A549 (cell line): Measurements from ENCODE around the gene TECPR2. TPM values are rescaled to one million over a fixed set of nuclear protein-coding genes. Genes with fewer than 3 reads are reported as not detected.

Experiments used
- ATAC-seq, 2 experiments: fragments of 200-7000 bp in 1 of 2; fragments of >200 bp in 1 of 2; cut with Nextera tagmentation in 1 of 2; cut with Tn5 transposase in 1 of 2; 3 replicates each; pipeline versions ENCODE4 v1.8.0 to v1.9.1; 2018 to 2020; ENCODE audit warnings: mild to moderate bottlenecking in 1 of 2, moderate library complexity in 1 of 2
- CTCF ChIA-PET: fragments of 300-600 bp; sonication (Branson Sonifier 250); formaldehyde crosslinking; extraction: SDS; loops from one replicate; lab custom pipeline; 2021; ENCODE audit warnings: antibody characterized with exemption, inconsistent platforms; lab: Yijun Ruan, JAX
- POLR2A ChIA-PET: fragments of 350-600 bp; formaldehyde crosslinking; extraction: SDS; loops from one replicate; lab custom pipeline; 2021; ENCODE audit warnings: antibody characterized with exemption, inconsistent platforms; lab: Yijun Ruan, JAX
- DNase-seq, 2 experiments: peaks; one replicate each; pipeline versions ENCODE4 v3.0.0 to v3.0.0-alpha.2; 2011 to 2016; ENCODE audit warnings: low read depth in 1 of 2, low spot score in 1 of 2
- FAIRE-seq: peaks from 2 replicates; lab custom pipeline; 2011; peaks lifted over from hg19 to GRCh38; lab: Jason Lieb, UNC
- H3K27ac ChIP-seq, 2 experiments: fragments of >200 bp; sonication (Bioruptor Twin); formaldehyde crosslinking; 3 replicates each; pipeline ENCODE4 v1.5.1; 2016 to 2017
- H3K4me1 ChIP-seq: fragments of >200 bp; sonication (Bioruptor Twin); formaldehyde crosslinking; 3 replicates; pipeline ENCODE4 v1.6.1; 2016
- H3K4me2 ChIP-seq: fragments of >200 bp; sonication (Bioruptor Twin); formaldehyde crosslinking; 3 replicates; pipeline ENCODE4 v1.6.1; 2016
- H3K4me3 ChIP-seq: fragments of >200 bp; sonication (Bioruptor Twin); formaldehyde crosslinking; 3 replicates; pipeline ENCODE4 v1.5.1; 2016
- H3K9me3 ChIP-seq: fragments of >200 bp; sonication (Bioruptor Twin); formaldehyde crosslinking; 3 replicates; pipeline ENCODE4 v1.6.1; 2016
- ATOH8 ChIP-seq: fragments of 250-450 bp; sonication (Bioruptor Pico); IDR thresholded peaks from 2 replicates; pipeline ENCODE4 v1.5.0; 2020; ENCODE audit warnings: low read depth, mild to moderate bottlenecking, moderate library complexity
- BCL3 ChIP-seq: fragments of >200 bp; sonication (Bioruptor Twin); formaldehyde crosslinking; IDR thresholded peaks from 3 replicates; pipeline ENCODE4 v1.6.1; 2016
- CBX2 ChIP-seq: fragments of 200-600 bp; sonication (generic); IDR thresholded peaks from 2 replicates; pipeline ENCODE4 v1.6.1; 2016; ENCODE audit warnings: low read depth, mild to moderate bottlenecking, borderline replicate concordance
- CBX8 ChIP-seq: fragments of 200-600 bp; sonication (generic); IDR thresholded peaks from 2 replicates; pipeline ENCODE4 v1.6.1; 2016
- CEBPB ChIP-seq, 2 experiments: fragments of >200 bp in 1 of 2; sonication (Bioruptor Twin) in 1 of 2; formaldehyde crosslinking in 1 of 2; IDR thresholded peaks; 2 replicates each; pipeline ENCODE4 v1.6.1; 2012 to 2016
- GATA3 ChIP-seq: IDR thresholded peaks from 2 replicates; pipeline ENCODE4 v1.6.1; 2012; ENCODE audit warnings: borderline replicate concordance
- HDAC2 ChIP-seq: fragments of 200-600 bp; sonication (generic); IDR thresholded peaks from 2 replicates; pipeline ENCODE4 v1.6.1; 2016
- HEYL ChIP-seq: fragments of 250-450 bp; sonication (Bioruptor Pico); IDR thresholded peaks from 2 replicates; pipeline ENCODE4 v1.8.0; 2021; ENCODE audit warnings: mild to moderate bottlenecking, moderate library complexity
- HOXA7 ChIP-seq: fragments of 250-450 bp; sonication (Bioruptor Pico); IDR thresholded peaks from 2 replicates; pipeline ENCODE4 v1.5.0; 2020; ENCODE audit warnings: mild to moderate bottlenecking, moderate library complexity
- HOXB13 ChIP-seq: fragments of 250-450 bp; sonication (Bioruptor Pico); IDR thresholded peaks from 2 replicates; pipeline ENCODE4 v1.5.0; 2020; ENCODE audit warnings: low read depth, mild to moderate bottlenecking, moderate library complexity
- HOXB5 ChIP-seq: fragments of 250-450 bp; sonication (Bioruptor Pico); IDR thresholded peaks from 2 replicates; pipeline ENCODE4 v1.5.0; 2020; ENCODE audit warnings: mild to moderate bottlenecking, moderate library complexity
- JUN ChIP-seq, 2 experiments: fragments of >200 bp; sonication (Bioruptor Twin); formaldehyde crosslinking; IDR thresholded peaks; 2 replicates in 1 of 2; 3 replicates in 1 of 2; pipeline ENCODE4 v1.6.1; 2016 to 2017
- JUNB ChIP-seq: fragments of >200 bp; sonication (Bioruptor Twin); formaldehyde crosslinking; IDR thresholded peaks from 2 replicates; pipeline ENCODE4 v1.6.1; 2016
- MAZ ChIP-seq: fragments of 150-350 bp; IDR thresholded peaks from 2 replicates; pipeline ENCODE4 v1.6.1; 2014; ENCODE audit warnings: antibody characterized with exemption, low read depth, low read length, borderline replicate concordance
- NFE2L2 ChIP-seq: fragments of 150-350 bp; conservative IDR thresholded peaks from 2 replicates; pipeline ENCODE4 v1.6.1; 2014; ENCODE audit warnings: low read length
- NPAS2 ChIP-seq: fragments of 250-450 bp; sonication (Bioruptor Pico); IDR thresholded peaks from 2 replicates; pipeline ENCODE4 v1.8.0; 2022; ENCODE audit warnings: mild to moderate bottlenecking, moderate library complexity, borderline replicate concordance
- NR3C1 ChIP-seq: fragments of >200 bp; sonication (Bioruptor Twin); formaldehyde crosslinking; IDR thresholded peaks from 3 replicates; pipeline ENCODE4 v1.6.1; 2017
- RAD21 ChIP-seq, 2 experiments: fragments of >200 bp in 1 of 2; sonication (Bioruptor Twin) in 1 of 2; formaldehyde crosslinking in 1 of 2; IDR thresholded peaks in 1 of 2; conservative IDR thresholded peaks in 1 of 2; 2 replicates in 1 of 2; 3 replicates in 1 of 2; pipeline ENCODE4 v1.6.1; 2012 to 2018; ENCODE audit warnings: inconsistent platforms in 1 of 2
- RCOR1 ChIP-seq: fragments of 150-350 bp; IDR thresholded peaks from 2 replicates; pipeline ENCODE4 v1.6.1; 2014; ENCODE audit warnings: antibody characterized with exemption, low read length, low read depth
- SREBF2 ChIP-seq: fragments of 450-650 bp; IDR thresholded peaks from 2 replicates; pipeline ENCODE4 v1.6.1; 2014; ENCODE audit warnings: mild to moderate bottlenecking, moderate library complexity
- TFCP2L1 ChIP-seq: fragments of 250-450 bp; sonication (Bioruptor Pico); IDR thresholded peaks from 2 replicates; pipeline ENCODE4 v1.5.0; 2021; ENCODE audit warnings: mild to moderate bottlenecking
- TP53 ChIP-seq: fragments of 250-450 bp; sonication (Bioruptor Pico); IDR thresholded peaks from 2 replicates; pipeline ENCODE4 v1.5.0; 2021; ENCODE audit warnings: mild to moderate bottlenecking, moderate library complexity
- ZC3H11A ChIP-seq: fragments of 450-650 bp; IDR thresholded peaks from 2 replicates; pipeline ENCODE4 v1.6.1; 2014; ENCODE audit warnings: antibody characterized with exemption, mild to moderate bottlenecking
- ZFP36 ChIP-seq: fragments of 450-650 bp; IDR thresholded peaks from 2 replicates; pipeline ENCODE4 v1.6.1; 2014; ENCODE audit warnings: borderline replicate concordance; ENCODE audit not compliant: partially characterized antibody
- ZNF302 ChIP-seq: fragments of 250-450 bp; sonication (Bioruptor Pico); IDR thresholded peaks from 2 replicates; pipeline ENCODE4 v1.9.0; 2021; ENCODE audit warnings: inconsistent platforms, mild to moderate bottlenecking, moderate library complexity
- WGBS: methylation state at CpG from one replicate; pipeline ENCODE4 v1.1.6; 2017; ENCODE audit errors: missing lambda C conversion rate; 5-methylcytosine and 5-hydroxymethylcytosine counted together
- polyA plus RNA-seq, 4 experiments: library from polyadenylated mRNA; depleted of rRNA in 3 of 4; stranded (reverse); fragments of >200 nt; fragmentation: RNase III in 1 of 4; extraction: RNeasy Plus Mini Kit Qiagen cat#74134 plus additional on column Dnase treatment in 1 of 4; gene quantifications; 2 replicates in 3 of 4; 3 replicates in 1 of 4; pipeline ENCODE4 v1.2.3, GENCODE V29; 2011 to 2017
- TF ChIP-seq, protein P1 (sequence below): fragments of >200 bp; sonication (Bioruptor Twin); formaldehyde crosslinking; IDR thresholded peaks from 2 replicates; pipeline ENCODE4 v1.6.1; 2016
- TF ChIP-seq, protein P2 (sequence below): fragments of >200 bp; sonication (Bioruptor Twin); formaldehyde crosslinking; IDR thresholded peaks from 3 replicates; pipeline ENCODE4 v1.5.1; 2016
- TF ChIP-seq, protein P3 (sequence below): fragments of 450-650 bp; IDR thresholded peaks from 2 replicates; pipeline ENCODE4 v1.6.1; 2014; ENCODE audit warnings: antibody characterized with exemption
- TF ChIP-seq, protein P4 (sequence below): IDR thresholded peaks from 2 replicates; pipeline ENCODE4 v1.6.1; 2012; ENCODE audit warnings: low read depth, borderline replicate concordance

The TECPR2 gene
- polyA plus RNA-seq, 2 of the 4 experiments (the other 2 are of a cell fraction) = 5.9 to 7.6 TPM

- DNase-seq (no peak), FAIRE-seq (no peak), ATAC-seq (no peak)
- H3K9me3 ChIP-seq = peaks cover 26% of the 10 kb centered on the region
- H3K4me1 ChIP-seq = no peaks in the 10 kb centered on the region
- 88% methylated on average over 9 of the region's 9 CpGs for WGBS
- H3K4me2 ChIP-seq = no peak overlapping the region
- H3K4me3 ChIP-seq = no peak overlapping the region
- TF ChIP-seq TP53 (CRISPR knock-in tag) = no peak
- TF ChIP-seq ZFP36 = no peak
- TF ChIP-seq, protein P1, sequence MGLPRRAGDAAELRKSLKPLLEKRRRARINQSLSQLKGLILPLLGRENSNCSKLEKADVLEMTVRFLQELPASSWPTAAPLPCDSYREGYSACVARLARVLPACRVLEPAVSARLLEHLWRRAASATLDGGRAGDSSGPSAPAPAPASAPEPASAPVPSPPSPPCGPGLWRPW = no peak
- no peak for TF ChIP-seq CEBPB (IDR thresholded peaks at IDR 0.05)
- TF ChIP-seq MAZ = no peak
- no peak for TF ChIP-seq JUN (IDR thresholded peaks at IDR 0.05)
- TF ChIP-seq TFCP2L1 (CRISPR knock-in tag) = no peak
- TF ChIP-seq CBX8 = no peak
- TF ChIP-seq, all 56 proteins: peak for 0
- H3K27ac ChIP-seq = no peak overlapping the region
- ChIA-PET CTCF (interaction anchor here (0.9 to 2.0 kb wide), 2 partner anchors 9 to 121 kb away, joined by 4 read pairs; no protein-coding TSS in a partner anchor), POLR2A (no interaction called here)
Observed at GRCh38 chr14:102394717-102395375, 32.1 kb downstream of the TECPR2 start.

DNA sequence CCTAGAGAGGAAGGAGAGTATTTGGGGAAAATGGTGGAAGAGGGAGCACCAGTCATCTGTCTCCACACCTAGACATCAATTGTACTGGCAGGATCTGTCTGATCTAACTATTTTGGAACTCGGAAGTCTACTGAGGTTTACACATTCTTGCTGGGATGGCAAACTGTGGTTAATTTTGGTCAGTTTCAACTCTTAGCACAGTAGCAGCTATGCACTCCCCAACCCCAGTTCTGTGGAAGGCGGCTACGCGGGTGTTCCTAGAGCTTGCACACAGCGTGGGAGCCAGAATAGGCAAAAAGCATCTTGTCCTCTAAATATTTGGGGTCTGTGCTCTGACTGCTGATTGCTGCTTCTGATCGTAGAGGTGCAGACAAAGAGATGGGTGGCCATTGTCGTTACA is 33.8 kb downstream of the TECPR2 start:
- Histone ChIP-seq H3K4me1 (no peaks in the 10 kb centered on the region), H3K27ac (no peak overlapping the region), H3K9me3 (peaks cover 40% of the 10 kb centered on the region), H3K4me3 (no peak overlapping the region), H3K4me2 (no peak overlapping the region)
- ChIA-PET CTCF (interaction anchor here (0.6 kb wide), 1 partner anchor 895 kb away, joined by 3 read pairs; no protein-coding TSS in a partner anchor), POLR2A (no interaction called here)
- FAIRE-seq (no peak), DNase-seq (no peak), ATAC-seq (no peak)
- TF ChIP-seq, protein P2, sequence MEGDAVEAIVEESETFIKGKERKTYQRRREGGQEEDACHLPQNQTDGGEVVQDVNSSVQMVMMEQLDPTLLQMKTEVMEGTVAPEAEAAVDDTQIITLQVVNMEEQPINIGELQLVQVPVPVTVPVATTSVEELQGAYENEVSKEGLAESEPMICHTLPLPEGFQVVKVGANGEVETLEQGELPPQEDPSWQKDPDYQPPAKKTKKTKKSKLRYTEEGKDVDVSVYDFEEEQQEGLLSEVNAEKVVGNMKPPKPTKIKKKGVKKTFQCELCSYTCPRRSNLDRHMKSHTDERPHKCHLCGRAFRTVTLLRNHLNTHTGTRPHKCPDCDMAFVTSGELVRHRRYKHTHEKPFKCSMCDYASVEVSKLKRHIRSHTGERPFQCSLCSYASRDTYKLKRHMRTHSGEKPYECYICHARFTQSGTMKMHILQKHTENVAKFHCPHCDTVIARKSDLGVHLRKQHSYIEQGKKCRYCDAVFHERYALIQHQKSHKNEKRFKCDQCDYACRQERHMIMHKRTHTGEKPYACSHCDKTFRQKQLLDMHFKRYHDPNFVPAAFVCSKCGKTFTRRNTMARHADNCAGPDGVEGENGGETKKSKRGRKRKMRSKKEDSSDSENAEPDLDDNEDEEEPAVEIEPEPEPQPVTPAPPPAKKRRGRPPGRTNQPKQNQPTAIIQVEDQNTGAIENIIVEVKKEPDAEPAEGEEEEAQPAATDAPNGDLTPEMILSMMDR = no peak
- TF ChIP-seq, protein P1 = no peak
- TF ChIP-seq, protein P3, sequence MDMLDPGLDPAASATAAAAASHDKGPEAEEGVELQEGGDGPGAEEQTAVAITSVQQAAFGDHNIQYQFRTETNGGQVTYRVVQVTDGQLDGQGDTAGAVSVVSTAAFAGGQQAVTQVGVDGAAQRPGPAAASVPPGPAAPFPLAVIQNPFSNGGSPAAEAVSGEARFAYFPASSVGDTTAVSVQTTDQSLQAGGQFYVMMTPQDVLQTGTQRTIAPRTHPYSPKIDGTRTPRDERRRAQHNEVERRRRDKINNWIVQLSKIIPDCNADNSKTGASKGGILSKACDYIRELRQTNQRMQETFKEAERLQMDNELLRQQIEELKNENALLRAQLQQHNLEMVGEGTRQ = no peak
- no peak for TF ChIP-seq HOXB5 (CRISPR knock-in tag)
- TF ChIP-seq RCOR1 = no peak
- TF ChIP-seq CBX2 = no peak
- TF ChIP-seq BCL3 = no peak
- TF ChIP-seq NPAS2 (CRISPR knock-in tag) = no peak
- TF ChIP-seq JUNB = no peak
- TF ChIP-seq NFE2L2 = no peak
- TF ChIP-seq HOXA7 (CRISPR knock-in tag) = no peak
- no peak for TF ChIP-seq HDAC2
- 94% methylated on average over 7 of the region's 7 CpGs for WGBS

DNA sequence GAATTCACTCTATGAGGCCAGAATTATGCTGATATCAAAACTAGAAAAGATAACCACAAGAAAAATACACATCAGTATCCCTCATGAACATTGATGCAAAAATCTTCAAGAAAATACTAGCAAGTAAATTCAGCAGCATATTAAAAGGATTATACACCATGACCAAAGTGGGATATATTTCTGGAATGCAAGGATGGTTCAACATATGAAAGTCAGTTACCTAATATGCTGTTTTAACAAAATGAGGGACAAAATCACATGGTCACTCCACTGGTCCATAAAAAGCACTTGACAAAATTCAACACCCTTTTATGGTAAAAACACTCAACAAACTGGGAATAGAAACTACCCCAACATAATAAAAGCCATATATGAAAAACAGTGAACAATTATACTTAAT is 40.3 kb downstream of the TECPR2 start:
- no peak overlapping the region for H3K4me3 ChIP-seq
- TF ChIP-seq CBX2 = no peak
- TF ChIP-seq RAD21 (conservative IDR thresholded peaks at IDR 0.05 in 1 of 2, IDR thresholded peaks at IDR 0.05 in 1 of 2) = no peak
- TF ChIP-seq NR3C1 = no peak
- TF ChIP-seq, protein P4, sequence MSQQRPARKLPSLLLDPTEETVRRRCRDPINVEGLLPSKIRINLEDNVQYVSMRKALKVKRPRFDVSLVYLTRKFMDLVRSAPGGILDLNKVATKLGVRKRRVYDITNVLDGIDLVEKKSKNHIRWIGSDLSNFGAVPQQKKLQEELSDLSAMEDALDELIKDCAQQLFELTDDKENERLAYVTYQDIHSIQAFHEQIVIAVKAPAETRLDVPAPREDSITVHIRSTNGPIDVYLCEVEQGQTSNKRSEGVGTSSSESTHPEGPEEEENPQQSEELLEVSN = no peak
- TF ChIP-seq SREBF2 = no peak
- TF ChIP-seq HOXB13 = no peak
- no peak for TF ChIP-seq ZNF302 (CRISPR knock-in tag)
- no peak for TF ChIP-seq ZC3H11A
- TF ChIP-seq GATA3 = no peak
- TF ChIP-seq ATOH8 (CRISPR knock-in tag) = no peak
- TF ChIP-seq HEYL (CRISPR knock-in tag) = no peak
- H3K27ac ChIP-seq = no peak overlapping the region
- DNase-seq (peak in 1 of 2 experiments; percentile 12), FAIRE-seq (peak; percentile 54), ATAC-seq (no peak)
- ChIA-PET CTCF (interaction anchor here (1.3 kb wide), 1 partner anchor 9 kb away, joined by 4 read pairs; no protein-coding TSS in a partner anchor), POLR2A (no interaction called here)
- H3K4me1 ChIP-seq = no peaks in the 10 kb centered on the region
- H3K4me2 ChIP-seq = no peak overlapping the region
- peaks cover 49% of the 10 kb centered on the region for H3K9me3 ChIP-seq
